Prostate gland (tissue), 2 donors: ENCODE data around the gene GLRA3. TPM values are rescaled to one million over a fixed set of nuclear protein-coding genes. Genes with fewer than 3 reads are reported as not detected.

Experiments used
- DNase-seq: peaks from one replicate; pipeline ENCODE4 v3.0.0-alpha.2; 2019; ENCODE audit warnings: low spot score
- H3K27ac ChIP-seq, 2 donors: fragments of 200-600 bp; sonication (generic); 2 replicates each; pipeline ENCODE4 v1.5.1; 2017 to 2019
- H3K27me3 ChIP-seq: fragments of 200-600 bp; sonication (generic); replicated peaks from 2 replicates; pipeline ENCODE4 v1.5.1; 2019; ENCODE audit not compliant: insufficient read depth
- H3K36me3 ChIP-seq, 2 donors: fragments of 200-600 bp; sonication (generic); 1 replicate in 1 of 2; 2 replicates in 1 of 2; pipeline versions ENCODE4 v1.5.1 to v1.8.1; 2017 to 2019
- H3K4me1 ChIP-seq: fragments of 200-600 bp; sonication (generic); replicated peaks from 2 replicates; pipeline ENCODE4 v1.5.1; 2019
- H3K4me3 ChIP-seq, 2 donors: fragments of 200-600 bp; sonication (generic); 2 replicates each; pipeline ENCODE4 v1.5.1; 2017 to 2019
- H3K9me3 ChIP-seq: fragments of 200-600 bp; sonication (generic); 2 replicates; pipeline ENCODE4 v1.5.1; 2017
- POLR2A ChIP-seq: fragments of 450-650 bp; IDR thresholded peaks from one replicate; pipeline ENCODE4 v1.6.1; 2016; ENCODE audit warnings: antibody characterized with exemption, mild to moderate bottlenecking
- POLR2AphosphoS5 ChIP-seq: sonication (generic); formaldehyde crosslinking; IDR thresholded peaks from one replicate; pipeline ENCODE4 v1.6.1; 2017; ENCODE audit warnings: antibody characterized with exemption
- WGBS: methylation state at CpG from one replicate; pipeline ENCODE4 v1.1.5; 2018; 5-methylcytosine and 5-hydroxymethylcytosine counted together
- intact Hi-C: fragments of 100-400 bp; cut with DNase I; formaldehyde crosslinking; loops from one replicate; pipeline ENCODE4 v1.14.2; 2022
- total RNA-seq, 2 donors: library from RNA; depleted of rRNA; stranded (reverse); fragments of >200 nt; gene quantifications; one replicate each; pipeline ENCODE4 v1.1.0, GENCODE V29; 2016
- TF ChIP-seq, protein P1 (sequence below), 4 experiments: fragments of 200-600 bp in 2 of 4; fragments of 450-650 bp in 2 of 4; sonication (generic) in 2 of 4; IDR thresholded peaks; 1 replicate in 3 of 4; 2 replicates in 1 of 4; pipeline ENCODE4 v1.5.1; 2016 to 2019; ENCODE audit warnings: antibody characterized with exemption in 4 of 4, mild to moderate bottlenecking in 2 of 4, moderate library complexity in 2 of 4

The GLRA3 gene
- total RNA-seq, 2 donors from 2014 or later = 0.17 TPM; not detected in 1

DNA sequence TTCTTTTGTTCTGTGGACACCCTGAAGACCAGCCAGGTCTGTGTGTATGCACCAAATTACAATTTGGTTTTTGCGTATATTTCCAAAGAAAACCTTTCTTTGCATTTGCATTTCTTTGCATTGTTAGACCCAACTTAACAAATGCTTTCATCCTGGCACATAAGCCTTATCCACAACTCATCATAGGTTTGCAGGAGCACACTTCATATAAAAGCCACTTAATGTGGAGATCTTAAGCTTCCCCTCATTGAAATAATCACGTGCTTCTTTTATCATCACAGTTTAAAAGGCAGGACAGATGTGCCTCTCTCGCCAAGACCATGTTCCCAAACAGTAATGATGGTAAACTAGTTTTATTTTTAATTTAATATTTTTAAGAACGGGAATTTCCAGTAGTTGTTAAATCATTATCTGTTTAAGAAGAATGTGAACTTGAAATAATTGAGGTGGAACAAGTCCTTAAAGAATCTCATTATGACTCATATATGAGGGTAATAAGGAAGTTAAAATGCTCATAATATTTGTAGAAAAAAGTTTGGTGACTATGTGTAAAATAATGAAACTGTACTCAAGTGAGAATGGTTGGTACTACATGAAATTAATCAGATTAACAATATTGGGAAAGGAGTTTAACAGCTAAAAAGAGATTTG is 65.5 kb downstream of the GLRA3 start:
- H3K9me3 ChIP-seq = no peaks in the 10 kb centered on the region
- no peak for TF ChIP-seq POLR2AphosphoS5
- H3K27me3 ChIP-seq = no peaks in the 10 kb centered on the region
- no peaks in the 10 kb centered on the region for H3K4me1 ChIP-seq
- DNase-seq = no peak
- H3K27ac ChIP-seq = no peak overlapping the region
- intact Hi-C loops = loop anchor here (10.0 kb wide), 1 partner anchor 771 kb away; no protein-coding TSS in a partner anchor
- H3K4me3 ChIP-seq = no peak overlapping the region
- 32% methylated on average over 4 of the region's 4 CpGs for WGBS
- no peaks in the 10 kb centered on the region for H3K36me3 ChIP-seq

- Histone ChIP-seq H3K9me3 (no peaks in the 10 kb centered on the region), H3K27ac (no peak overlapping the region), H3K27me3 (no peaks in the 10 kb centered on the region), H3K4me3 (no peak overlapping the region), H3K4me1 (no peaks in the 10 kb centered on the region), H3K36me3 (no peaks in the 10 kb centered on the region)
- TF ChIP-seq, protein P1, sequence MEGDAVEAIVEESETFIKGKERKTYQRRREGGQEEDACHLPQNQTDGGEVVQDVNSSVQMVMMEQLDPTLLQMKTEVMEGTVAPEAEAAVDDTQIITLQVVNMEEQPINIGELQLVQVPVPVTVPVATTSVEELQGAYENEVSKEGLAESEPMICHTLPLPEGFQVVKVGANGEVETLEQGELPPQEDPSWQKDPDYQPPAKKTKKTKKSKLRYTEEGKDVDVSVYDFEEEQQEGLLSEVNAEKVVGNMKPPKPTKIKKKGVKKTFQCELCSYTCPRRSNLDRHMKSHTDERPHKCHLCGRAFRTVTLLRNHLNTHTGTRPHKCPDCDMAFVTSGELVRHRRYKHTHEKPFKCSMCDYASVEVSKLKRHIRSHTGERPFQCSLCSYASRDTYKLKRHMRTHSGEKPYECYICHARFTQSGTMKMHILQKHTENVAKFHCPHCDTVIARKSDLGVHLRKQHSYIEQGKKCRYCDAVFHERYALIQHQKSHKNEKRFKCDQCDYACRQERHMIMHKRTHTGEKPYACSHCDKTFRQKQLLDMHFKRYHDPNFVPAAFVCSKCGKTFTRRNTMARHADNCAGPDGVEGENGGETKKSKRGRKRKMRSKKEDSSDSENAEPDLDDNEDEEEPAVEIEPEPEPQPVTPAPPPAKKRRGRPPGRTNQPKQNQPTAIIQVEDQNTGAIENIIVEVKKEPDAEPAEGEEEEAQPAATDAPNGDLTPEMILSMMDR (IDR thresholded peaks at IDR 0.05) = no peak
- no peak for TF ChIP-seq POLR2AphosphoS5
- TF ChIP-seq POLR2A = no peak
- no peak for DNase-seq
- 100% methylated on average over 1 of the region's 1 CpG for WGBS
- intact Hi-C loops = loop anchor here (10.0 kb wide), 1 partner anchor 773 kb away; no protein-coding TSS in a partner anchor
Measured at GRCh38 chr4:174761451-174761850, 67.6 kb downstream of the GLRA3 start.

GRCh38 chr4:174757736-174758135 is 71.3 kb downstream of the GLRA3 start:
- no peak for DNase-seq
- intact Hi-C loops = no loop called here
- no peak for TF ChIP-seq POLR2AphosphoS5
- TF ChIP-seq POLR2A = no peak
- TF ChIP-seq, protein P1 (IDR thresholded peaks at IDR 0.05) = no peak
- Histone ChIP-seq H3K4me1 (no peaks in the 10 kb centered on the region), H3K36me3 (no peaks in the 10 kb centered on the region), H3K27ac (no peak overlapping the region), H3K27me3 (no peaks in the 10 kb centered on the region), H3K9me3 (no peaks in the 10 kb centered on the region), H3K4me3 (no peak overlapping the region)
- 14% methylated on average over 4 of the region's 4 CpGs for WGBS

DNA sequence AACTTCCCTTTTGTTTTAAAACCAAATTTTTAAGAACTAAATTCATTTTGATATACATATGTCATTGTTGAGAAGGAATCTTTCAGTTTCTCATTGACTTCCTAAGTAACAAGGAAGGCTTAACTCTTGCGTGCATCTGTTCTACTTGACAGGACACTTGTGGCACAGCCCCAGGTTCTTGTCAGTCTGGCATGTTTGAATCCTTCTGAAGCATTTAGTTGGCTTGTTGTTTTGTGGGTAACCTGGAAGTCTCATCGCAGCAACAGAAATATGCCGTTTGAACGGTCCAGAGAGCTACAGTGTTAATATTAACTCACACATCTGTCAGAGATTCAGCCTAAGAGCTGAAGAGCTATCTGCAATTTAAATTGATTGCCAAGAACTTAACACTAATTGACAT is 76.0 kb downstream of the GLRA3 start:
- DNase-seq = no peak
- WGBS = 87% methylated on average over 4 of the region's 4 CpGs
- no peaks in the 10 kb centered on the region for H3K27me3 ChIP-seq

DNA sequence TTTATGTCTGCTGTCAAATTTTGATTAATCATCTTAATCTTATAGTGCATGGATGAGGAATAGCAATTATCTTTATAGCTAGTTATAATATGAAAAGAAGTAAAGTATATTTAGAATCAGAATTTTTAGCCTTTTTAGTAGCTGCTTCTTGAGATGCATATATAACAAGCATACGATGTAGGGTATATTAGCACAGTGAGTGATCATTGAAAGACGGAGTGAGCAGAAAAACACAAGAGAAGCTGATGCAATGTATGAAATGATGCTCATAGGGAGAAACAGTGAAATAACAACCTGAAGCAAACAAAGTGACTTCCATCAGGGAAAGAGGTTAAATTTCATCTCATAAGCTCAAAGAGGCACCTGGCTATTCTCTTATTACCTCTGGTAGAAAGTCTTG is 77.0 kb downstream of the GLRA3 start:
- Histone ChIP-seq H3K9me3 (no peaks in the 10 kb centered on the region), H3K4me1 (no peaks in the 10 kb centered on the region), H3K27ac (no peak overlapping the region), H3K4me3 (no peak overlapping the region), H3K27me3 (no peaks in the 10 kb centered on the region), H3K36me3 (no peaks in the 10 kb centered on the region)
- DNase-seq = no peak
- 87% methylated on average over 2 of the region's 2 CpGs for WGBS
- intact Hi-C loops = no loop called here
- TF ChIP-seq POLR2AphosphoS5 (no peak), POLR2A (no peak)
- TF ChIP-seq, protein P1 (IDR thresholded peaks at IDR 0.05) = no peak

More for the DNA sequence above, 76.0 kb downstream of the GLRA3 start:
- TF ChIP-seq POLR2AphosphoS5 (no peak), POLR2A (no peak)
- TF ChIP-seq, protein P1 (IDR thresholded peaks at IDR 0.05) = no peak
- Histone ChIP-seq H3K36me3 (no peaks in the 10 kb centered on the region), H3K27ac (no peak overlapping the region), H3K4me1 (no peaks in the 10 kb centered on the region), H3K9me3 (no peaks in the 10 kb centered on the region), H3K4me3 (no peak overlapping the region)
- intact Hi-C loops = no loop called here
